PFSK-1 (cell line): ENCODE results near the gene PSPN.
A peak's percentile ranks its signal among the peaks of the same experiment; 100 is the strongest.

Source experiments
- POLR2AphosphoS5 ChIP-seq: IDR thresholded peaks from 2 replicates; pipeline ENCODE4 v1.6.1; 2012; ENCODE audit warnings: low read depth, mild to moderate bottlenecking, control low read depth, low read length, moderate library complexity
- SIN3A ChIP-seq: IDR thresholded peaks from 2 replicates; pipeline ENCODE4 v1.6.1; 2012; ENCODE audit warnings: mild to moderate bottlenecking, low read length, moderate library complexity, borderline replicate concordance; ENCODE audit not compliant: insufficient read depth
- TAF1 ChIP-seq: IDR thresholded peaks from 2 replicates; pipeline ENCODE4 v1.6.1; 2012; ENCODE audit warnings: low read length, control low read depth, borderline replicate concordance; ENCODE audit not compliant: insufficient read depth
- TF ChIP-seq, protein P1 (sequence below), 2 experiments: IDR thresholded peaks; 2 replicates each; pipeline versions ENCODE4 v1.6.1 to v1.8.0; 2011 to 2012; ENCODE audit warnings: low read depth in 2 of 2, low read length in 2 of 2, control low read depth in 1 of 2, inconsistent platforms in 1 of 2, mild to moderate bottlenecking in 1 of 2, moderate library complexity in 1 of 2; ENCODE audit not compliant: insufficient read depth in 1 of 2

DNA sequence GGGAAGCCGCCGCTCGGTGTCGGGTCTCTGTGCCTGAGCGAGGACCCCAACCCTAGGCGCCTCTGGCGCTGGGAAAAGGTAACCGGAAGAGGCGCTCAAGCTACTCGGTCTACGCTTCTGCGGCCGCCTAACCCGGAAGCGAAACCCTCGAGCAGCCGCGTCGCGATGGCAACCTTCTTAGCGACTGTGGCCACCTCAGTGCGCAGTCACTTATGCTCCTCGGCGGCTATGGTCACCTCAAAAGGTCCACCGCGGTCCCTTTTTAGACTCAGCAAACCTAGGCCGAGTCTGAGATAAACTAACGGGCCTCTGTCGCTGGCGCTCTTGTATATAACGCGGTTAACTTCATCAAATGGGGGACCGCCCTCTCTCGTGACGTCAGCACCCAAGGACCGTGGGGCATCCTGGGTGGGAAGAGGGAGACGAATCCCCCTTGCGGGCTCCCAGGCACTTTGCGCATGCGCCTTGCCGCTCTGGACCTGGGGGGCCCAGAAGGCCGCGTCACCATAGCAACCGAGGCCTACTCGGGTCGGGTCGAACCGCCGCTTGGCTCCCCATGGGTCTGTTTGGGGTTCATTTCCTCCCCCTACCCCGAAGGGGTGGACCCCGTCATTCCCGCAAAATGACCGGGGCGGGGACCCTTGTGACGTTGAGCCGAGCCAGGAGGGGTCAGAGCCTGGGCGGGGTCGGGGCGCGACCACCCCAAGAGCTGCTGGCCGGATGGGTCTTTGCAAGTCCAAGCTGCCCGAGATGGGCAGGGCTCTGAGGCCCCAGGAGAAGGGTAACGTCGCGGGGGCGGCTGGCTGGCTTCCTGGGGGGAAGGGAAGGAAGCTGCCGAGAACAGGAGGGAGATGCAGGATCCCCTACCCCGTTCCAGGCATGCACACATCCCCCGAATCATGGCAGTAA, 17.6 kb upstream of the PSPN start, which contains the start of gene GTF2F1:
- peak; percentile 61; the same call in 1 of the 2 replicates for TF ChIP-seq POLR2AphosphoS5
- TF ChIP-seq TAF1, result peak; percentile 48; the same call in 1 of the 2 replicates
- peak; percentile 78; the same call in 1 of the 2 replicates for TF ChIP-seq SIN3A
- TF ChIP-seq, protein P1, sequence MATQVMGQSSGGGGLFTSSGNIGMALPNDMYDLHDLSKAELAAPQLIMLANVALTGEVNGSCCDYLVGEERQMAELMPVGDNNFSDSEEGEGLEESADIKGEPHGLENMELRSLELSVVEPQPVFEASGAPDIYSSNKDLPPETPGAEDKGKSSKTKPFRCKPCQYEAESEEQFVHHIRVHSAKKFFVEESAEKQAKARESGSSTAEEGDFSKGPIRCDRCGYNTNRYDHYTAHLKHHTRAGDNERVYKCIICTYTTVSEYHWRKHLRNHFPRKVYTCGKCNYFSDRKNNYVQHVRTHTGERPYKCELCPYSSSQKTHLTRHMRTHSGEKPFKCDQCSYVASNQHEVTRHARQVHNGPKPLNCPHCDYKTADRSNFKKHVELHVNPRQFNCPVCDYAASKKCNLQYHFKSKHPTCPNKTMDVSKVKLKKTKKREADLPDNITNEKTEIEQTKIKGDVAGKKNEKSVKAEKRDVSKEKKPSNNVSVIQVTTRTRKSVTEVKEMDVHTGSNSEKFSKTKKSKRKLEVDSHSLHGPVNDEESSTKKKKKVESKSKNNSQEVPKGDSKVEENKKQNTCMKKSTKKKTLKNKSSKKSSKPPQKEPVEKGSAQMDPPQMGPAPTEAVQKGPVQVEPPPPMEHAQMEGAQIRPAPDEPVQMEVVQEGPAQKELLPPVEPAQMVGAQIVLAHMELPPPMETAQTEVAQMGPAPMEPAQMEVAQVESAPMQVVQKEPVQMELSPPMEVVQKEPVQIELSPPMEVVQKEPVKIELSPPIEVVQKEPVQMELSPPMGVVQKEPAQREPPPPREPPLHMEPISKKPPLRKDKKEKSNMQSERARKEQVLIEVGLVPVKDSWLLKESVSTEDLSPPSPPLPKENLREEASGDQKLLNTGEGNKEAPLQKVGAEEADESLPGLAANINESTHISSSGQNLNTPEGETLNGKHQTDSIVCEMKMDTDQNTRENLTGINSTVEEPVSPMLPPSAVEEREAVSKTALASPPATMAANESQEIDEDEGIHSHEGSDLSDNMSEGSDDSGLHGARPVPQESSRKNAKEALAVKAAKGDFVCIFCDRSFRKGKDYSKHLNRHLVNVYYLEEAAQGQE (IDR thresholded peaks at IDR 0.05; ENCODE audit: insufficient read depth in 1 of 2, low read depth in 2 of 2, low read length in 2 of 2), result no peak
